ENCODE data around the gene KRT1.

KRT1 gene

GRCh38 chr12:52660934-52661499 lies 19.2 kb downstream of the KRT1 start:
- no peak for DNase-seq (ENCODE audit: low read depth)

DNA sequence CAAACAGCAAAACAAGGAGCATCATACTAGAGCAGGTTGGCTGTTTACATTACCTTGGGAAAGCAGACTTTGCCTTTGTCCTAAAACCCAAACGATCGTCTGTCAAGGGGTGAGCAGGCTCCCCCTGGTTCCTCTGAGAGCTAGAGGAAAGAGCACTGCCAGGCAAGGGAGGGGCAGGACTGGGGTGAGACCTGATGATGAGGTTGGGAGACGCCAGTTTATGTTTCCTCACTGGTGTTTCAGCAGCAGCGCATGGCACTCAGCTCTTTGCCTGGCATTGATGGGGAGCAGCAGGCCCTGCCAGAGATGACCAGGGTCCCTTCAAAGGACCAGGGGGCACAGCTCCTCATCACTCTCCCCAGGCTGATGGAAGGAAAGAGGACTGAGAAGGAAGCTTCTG lies 20.3 kb downstream of the KRT1 start:
- DNase-seq (ENCODE audit: low read depth): no peak

- no peak for DNase-seq (ENCODE audit: low read depth)
Measured at GRCh38 chr12:52659395-52659794, 20.8 kb downstream of the KRT1 start.

GRCh38 chr12:52658196-52658595 lies 22.0 kb downstream of the KRT1 start:
- no peak for DNase-seq (ENCODE audit: low read depth)

DNA sequence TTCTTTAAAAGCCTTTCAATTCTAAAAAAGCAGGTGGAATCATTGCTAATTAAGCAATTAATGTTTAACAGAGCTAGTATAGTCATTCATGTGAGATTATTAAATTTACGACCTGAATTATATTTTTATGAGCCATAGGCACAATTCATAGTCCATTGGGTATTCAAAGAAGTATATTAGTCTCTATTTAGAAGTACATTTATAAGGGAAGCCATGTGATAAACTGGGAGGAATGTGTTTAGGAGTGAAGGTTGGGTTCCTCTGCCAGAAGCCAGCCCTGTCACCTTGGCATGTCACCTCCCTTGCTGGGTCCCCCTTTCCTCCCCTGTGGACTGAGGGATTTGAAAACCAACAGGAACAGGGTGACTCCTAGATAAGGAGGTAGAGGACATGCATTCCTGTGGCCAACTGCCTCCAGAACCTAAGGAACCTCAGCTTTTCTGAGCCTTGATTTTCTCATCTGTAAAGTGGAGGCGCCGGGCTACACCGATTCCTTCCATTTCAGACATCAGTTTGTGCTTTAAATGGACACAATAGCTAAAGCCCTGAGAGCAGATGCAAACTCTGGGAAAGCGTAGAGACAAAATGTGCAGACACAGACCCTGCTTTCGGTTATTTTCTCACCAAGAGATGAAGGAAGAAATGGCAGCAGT lies 22.8 kb downstream of the KRT1 start:
- DNase-seq (ENCODE audit: low read depth): no peak

DNA sequence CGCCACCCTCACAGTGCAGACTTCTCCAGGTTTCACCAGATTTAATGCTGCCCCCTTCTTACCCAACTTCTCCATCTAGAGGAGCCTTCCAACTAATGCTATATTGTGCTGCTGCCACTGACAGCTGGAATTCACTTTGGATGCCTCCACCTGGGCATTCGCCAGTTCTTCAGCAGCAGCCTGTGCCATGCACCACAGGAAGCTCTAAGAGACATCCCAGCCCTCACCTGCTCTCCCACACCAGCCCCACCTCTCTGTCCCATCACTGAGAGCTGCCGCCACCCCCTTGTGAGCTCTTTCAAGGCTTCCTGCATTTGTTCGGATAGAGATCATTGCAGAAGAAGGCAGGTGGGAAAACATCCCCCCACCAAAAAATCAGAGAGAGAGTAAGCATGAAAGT lies 23.6 kb downstream of the KRT1 start:
- DNase-seq (ENCODE audit: low read depth): no peak

DNA sequence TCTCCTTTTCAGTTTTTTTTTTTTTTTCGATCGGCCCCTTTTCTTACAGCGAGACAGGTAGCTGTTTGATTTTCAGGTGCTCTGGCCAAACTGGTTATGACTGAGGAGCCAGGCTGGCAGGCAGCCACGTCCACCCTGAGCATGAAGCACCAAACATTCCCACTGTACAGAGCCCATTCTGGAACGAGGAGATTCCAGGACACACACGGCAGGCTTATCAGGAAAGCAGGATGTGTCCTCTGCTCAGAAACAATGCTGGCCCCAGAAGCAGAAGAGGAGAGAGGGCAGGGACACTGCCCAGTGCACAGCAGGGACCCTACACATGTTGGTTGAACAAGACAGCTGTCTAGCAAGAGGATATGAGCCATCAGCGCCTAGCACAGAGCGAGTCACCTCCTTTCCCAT lies 24.5 kb downstream of the KRT1 start:
- no peak for DNase-seq (ENCODE audit: low read depth)

- no peak for DNase-seq (ENCODE audit: low read depth)
Measured at GRCh38 chr12:52655251-52655650, 25.0 kb downstream of the KRT1 start.

DNA sequence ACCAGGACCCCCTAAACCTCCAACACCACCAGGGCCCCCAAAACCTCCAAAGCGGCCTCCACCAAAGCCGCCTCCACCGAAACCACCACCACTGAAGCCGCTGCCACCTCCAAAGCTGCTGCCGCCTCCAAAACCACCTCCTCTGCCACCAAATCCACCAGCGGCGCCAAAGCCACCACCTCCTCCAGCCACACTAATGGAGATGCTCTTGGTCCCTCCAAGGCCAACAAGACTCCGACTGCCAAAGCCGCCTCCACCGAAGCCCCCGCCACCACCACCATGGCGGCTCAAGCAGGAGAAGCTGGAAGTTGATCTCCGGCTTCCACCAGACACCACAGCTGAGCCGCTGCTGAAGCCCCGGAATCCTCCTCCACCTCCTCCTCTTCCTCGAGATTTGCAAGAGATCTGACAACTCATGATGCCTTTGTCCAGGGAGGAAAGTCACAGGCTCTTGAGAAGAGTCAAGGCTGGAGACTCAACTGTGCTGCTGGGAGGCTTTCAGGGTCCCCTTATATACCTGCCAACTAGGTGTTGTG lies 28.4 kb downstream of the KRT1 start, which contains the start of gene KRT2:
KRT2 (minus strand) TSS at position 486 of the 536 bp plus-strand sequence; CDS start at position 417, 69 bp downstream.
- DNase-seq (ENCODE audit: low read depth): no peak

DNA sequence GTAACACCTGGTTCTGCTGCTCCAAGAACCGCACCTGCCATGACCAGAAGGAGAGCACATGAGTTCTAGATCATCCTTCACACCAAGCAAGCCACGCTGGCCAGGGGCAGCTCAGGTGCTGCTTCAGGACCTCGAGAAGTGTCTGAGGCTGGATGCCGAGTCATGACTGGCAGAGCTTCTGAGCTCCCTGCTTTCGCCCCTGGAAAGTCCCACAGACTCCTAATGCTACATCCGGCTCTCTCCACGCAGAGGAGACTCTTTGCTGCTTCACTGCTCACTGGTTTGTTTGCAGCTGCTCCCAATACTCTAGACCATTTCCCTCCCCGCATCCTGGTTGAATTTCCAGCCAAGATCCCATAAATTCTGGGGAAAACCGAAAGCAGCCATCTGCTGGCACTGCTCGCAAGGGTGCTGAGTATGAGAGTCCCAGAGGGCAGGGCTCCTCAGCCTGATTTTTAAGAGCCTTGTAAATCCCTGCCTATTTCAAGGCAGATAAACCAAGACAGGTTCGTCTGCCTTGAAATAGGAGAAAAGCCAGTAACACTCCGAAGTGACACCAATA lies 29.6 kb downstream of the KRT1 start:
- no peak for DNase-seq (ENCODE audit: low read depth)

DNA sequence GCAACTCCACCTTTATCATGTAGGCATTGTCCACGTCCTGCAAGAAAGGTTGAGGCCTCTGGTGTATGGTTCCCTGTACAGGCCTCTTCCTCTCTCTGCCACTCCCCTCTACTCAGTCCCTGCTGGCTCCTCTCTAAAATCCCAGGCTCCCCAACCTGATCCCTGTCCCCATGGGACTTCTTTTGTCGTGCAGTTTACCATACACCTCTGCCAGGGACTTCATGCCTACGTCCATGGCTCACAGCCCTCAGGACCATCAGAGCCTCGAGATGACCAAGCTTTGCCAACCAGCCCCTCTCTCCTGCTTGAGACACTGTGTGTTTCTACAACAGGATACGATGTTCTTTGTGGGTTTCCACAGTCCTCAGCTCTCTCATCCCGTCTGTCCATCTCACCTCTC lies 31.1 kb downstream of the KRT1 start:
- DNase-seq (ENCODE audit: low read depth): no peak

DNA sequence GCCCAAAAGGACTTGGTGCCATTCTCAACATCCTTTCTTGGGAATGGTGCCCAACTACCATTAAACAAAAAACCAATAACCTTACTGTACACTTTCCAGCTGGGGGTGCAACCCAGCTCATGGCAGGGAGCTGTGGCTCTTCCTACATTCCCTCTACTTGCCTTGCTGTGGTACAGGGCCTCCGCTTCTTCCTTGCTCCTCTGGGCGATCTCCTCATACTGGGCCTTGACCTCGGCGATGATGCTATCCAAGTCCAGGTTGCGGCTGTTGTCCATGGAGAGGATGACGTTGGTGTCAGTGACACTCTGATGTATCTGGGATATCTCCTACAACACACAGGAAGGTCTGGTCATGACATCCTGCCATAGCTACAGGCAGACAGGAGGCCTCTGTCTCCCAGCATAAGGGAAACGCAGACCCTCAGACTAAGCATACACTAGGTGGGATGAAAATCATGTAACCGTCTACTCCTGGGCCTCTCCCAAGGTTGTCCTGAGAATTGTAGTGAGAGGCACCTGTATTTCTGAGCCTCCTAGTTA lies 32.1 kb downstream of the KRT1 start:
- DNase-seq (ENCODE audit: low read depth): no peak

GRCh38 chr12:52647601-52648000 lies 32.6 kb downstream of the KRT1 start:
- DNase-seq (ENCODE audit: low read depth): no peak

GRCh38 chr12:52646613-52647012 lies 33.6 kb downstream of the KRT1 start:
- no peak for DNase-seq (ENCODE audit: low read depth)

- no peak for DNase-seq (ENCODE audit: low read depth)
Measured at GRCh38 chr12:52645982-52646381, 34.2 kb downstream of the KRT1 start.

DNA sequence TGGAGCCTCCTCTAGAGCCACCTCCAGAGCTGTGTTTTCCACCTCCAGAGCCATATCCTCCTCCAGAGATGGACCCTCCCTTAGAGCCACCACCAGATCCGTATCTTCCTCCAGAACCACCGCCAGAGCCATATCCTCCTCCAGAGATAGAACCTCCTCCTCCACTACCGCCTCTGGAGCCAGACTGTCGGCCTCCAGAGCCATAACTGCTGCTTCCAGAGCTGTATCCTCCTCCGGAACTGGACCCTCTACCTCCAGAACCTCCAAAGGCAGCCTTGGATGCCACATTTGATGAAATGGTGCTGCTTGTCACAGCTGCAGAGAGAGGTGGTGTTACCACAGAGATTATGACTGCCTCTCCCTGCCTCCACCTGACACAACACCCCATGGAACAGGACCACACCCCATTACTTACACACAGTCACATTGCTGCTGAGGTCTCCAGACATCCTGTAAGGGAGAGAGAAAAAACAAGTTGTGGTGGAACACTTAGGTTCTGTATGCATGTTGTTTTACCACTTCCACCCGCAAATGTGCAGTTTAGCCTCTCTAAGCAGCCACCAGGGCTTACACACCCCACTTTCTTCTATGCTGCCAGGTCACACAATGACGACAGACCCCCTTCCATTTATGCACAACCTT lies 35.0 kb downstream of the KRT1 start:
- peak; percentile 21 for DNase-seq (ENCODE audit: low read depth)

GRCh38 chr12:52644078-52644415 lies 36.2 kb downstream of the KRT1 start:
- DNase-seq (ENCODE audit: low read depth): no peak

DNA sequence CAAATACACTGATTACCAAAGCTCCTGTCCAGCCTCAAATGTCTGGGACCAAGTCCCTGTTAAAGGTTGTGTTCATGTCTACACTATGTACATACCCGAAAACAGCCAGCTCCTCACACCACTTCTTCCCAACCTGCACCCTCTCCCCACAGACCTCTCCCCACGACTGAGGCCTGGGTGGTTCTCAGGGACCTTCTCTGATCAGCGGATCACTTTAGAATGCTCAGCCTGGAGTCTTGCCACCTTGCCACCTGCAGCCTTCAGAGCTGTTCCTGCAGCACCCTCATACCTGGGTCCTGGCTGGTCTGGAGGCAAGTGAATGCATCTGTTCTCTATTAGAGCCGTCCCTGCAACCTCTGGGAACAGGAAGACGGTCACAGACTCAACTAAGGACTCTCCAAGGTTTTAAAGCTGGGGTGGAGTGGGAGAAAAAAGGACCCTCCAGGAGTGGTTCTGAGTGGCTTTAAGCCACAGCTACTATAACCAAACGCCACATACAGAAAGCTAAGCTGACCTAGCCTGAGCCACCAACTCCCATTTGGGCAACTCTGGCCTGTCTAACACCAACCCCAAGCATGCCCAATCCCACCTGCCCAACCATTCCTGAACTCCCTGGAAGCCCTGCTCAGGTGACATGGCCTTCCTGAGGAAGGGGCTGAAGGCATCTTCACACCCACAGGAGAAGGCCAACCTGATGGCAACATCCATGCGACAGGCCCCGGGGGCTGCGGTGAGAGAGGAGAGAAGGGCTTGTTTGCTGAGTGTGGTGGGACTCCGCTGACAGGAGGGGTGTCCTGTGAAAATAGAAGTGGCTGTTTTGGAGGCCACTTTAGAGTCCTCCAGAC lies 36.8 kb downstream of the KRT1 start:
- DNase-seq (ENCODE audit: low read depth): no peak

DNA sequence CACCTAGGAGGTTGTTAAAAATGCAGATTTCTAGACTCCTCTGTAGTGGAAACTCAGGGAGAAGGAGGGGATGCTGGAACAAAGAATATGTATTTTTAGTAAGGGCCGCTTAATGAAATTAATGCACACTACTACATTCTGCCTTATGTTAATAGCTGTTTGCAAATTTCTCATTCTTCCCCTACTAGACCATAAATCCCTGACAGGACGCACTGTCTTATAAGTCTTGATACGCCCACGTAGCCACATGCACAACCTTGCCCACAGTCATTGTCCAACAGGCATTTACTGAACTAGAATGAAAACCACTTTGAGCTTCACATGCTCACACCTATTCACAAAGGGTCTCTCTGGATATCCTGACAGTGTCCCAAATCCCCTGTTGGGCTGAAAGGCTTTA lies 38.7 kb downstream of the KRT1 start:
- DNase-seq (ENCODE audit: low read depth): no peak

DNA sequence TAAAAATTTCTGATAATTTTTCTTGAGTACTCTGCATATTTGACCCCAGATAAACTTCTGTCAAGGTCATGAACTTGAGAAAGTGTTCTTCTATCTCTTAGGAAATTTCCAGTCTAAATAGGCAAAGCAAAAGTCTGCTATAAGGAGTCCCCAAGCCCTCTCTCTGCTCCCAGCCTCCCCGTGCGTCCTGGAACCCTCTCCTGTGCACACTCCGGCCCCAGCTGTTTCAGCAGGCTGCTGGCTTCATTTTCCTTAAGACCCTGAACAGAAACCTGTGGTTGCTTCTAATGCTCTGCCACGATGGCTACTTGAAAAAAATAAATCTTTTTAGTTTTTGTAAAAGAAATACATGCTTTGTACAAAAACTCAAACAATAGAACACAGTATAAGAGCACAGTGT lies 42.9 kb downstream of the KRT1 start:
- DNase-seq (ENCODE audit: low read depth): no peak

- DNase-seq (ENCODE audit: low read depth): no peak
Measured at GRCh38 chr12:52636592-52637258, 43.5 kb downstream of the KRT1 start.

All from activated T-cell treated with anti-CD3 and anti-CD28 coated beads for 1 hour (primary cell).